ENCODE measurements around the gene CDC42EP1. TPM values are rescaled to one million over a fixed set of nuclear protein-coding genes. Genes with fewer than 3 reads are reported as not detected.

The CDC42EP1 gene
- total and polyA plus RNA-seq, 2 donors (not counting 3 experiments of a cell fraction or from before 2014, with no cell fraction given): 82.2 to 141 TPM

GRCh38 chr22:37604875-37605274 is 44.6 kb downstream of the CDC42EP1 start:
- no peak for DNase-seq (ENCODE audit: low read depth, low spot score)
- TF ChIP-seq EZH2 (IDR thresholded peaks at IDR 0.05; ENCODE audit: borderline replicate concordance, low read depth, low read length, severe bottlenecking) (no peak), GATA2 (IDR thresholded peaks at IDR 0.05; ENCODE audit: insufficient read depth, insufficient read length, low read depth, low read length) (no peak), MAX (IDR thresholded peaks at IDR 0.05; ENCODE audit: insufficient read depth, insufficient read length) (no peak), POLR2A (IDR thresholded peaks at IDR 0.05; ENCODE audit: low read depth, low read length) (no peak), JUN (IDR thresholded peaks at IDR 0.05; ENCODE audit: borderline replicate concordance, insufficient read depth, insufficient read length, low read depth) (no peak), CTCF (IDR thresholded peaks at IDR 0.05; ENCODE audit: extremely low read depth in 1 of 2, insufficient read depth in 1 of 2, low read depth in 1 of 2, low read length in 2 of 2) (no peak), POLR2AphosphoS5 (IDR thresholded peaks at IDR 0.05; ENCODE audit: insufficient read depth, low read depth, low read length) (no peak), FOS (IDR thresholded peaks at IDR 0.05; ENCODE audit: borderline replicate concordance, insufficient read depth, low read length) (no peak), MYC (IDR thresholded peaks at IDR 0.05; ENCODE audit: low read depth, low read length) (no peak)
- CTCF ChIA-PET: interaction anchor here (0.7 to 5.7 kb wide), 6 partner anchors 13 to 245 kb away, joined by 3 to 92 read pairs (median 3); no protein-coding TSS in a partner anchor
- no peaks in the 10 kb centered on the region for H4K20me1 ChIP-seq (replicated peaks; ENCODE audit: control insufficient read depth, extremely low read depth, insufficient read depth, low read length)
- dilution Hi-C loops (cut with MboI; ENCODE audit: extremely low pct_ligation_motif_present, low sequenced_read_pairs) (no loop called here), intact Hi-C loops (cut with micrococcal nuclease) (loop anchor here (5.0 kb wide), 1 partner anchor 142 kb away; no protein-coding TSS in a partner anchor)
- H3K36me3 ChIP-seq (ENCODE audit: control insufficient read depth in 2 of 2, extremely low read depth in 1 of 2, insufficient read depth in 2 of 2, low read length in 2 of 2): no peaks in the 10 kb centered on the region
- H3K27ac ChIP-seq (ENCODE audit: insufficient read depth, low read depth, low read length): no peak overlapping the region
- H3K4me1 ChIP-seq (ENCODE audit: control insufficient read depth, extremely low read depth, insufficient read depth, low read length): peaks cover 14% of the 10 kb centered on the region
- H3K9ac ChIP-seq (replicated peaks; ENCODE audit: extremely low read depth, insufficient read depth, low read length): no peak overlapping the region
- H3K9me1 ChIP-seq (replicated peaks; ENCODE audit: control insufficient read depth, extremely low read depth, insufficient read depth, low read length): no peaks in the 10 kb centered on the region
- H3K27me3 ChIP-seq (ENCODE audit: control insufficient read depth in 2 of 2, insufficient read depth in 2 of 2, low read length in 2 of 2): peaks cover 0 to 13% of the 10 kb centered on the region in 2 experiments
- no peak overlapping the region for H3K4me3 ChIP-seq (replicated peaks in 1 of 3; ENCODE audit: insufficient read depth in 1 of 3, low read depth in 1 of 3, low read length in 3 of 3)
- no peak overlapping the region for H2AFZ ChIP-seq (ENCODE audit: low read depth, low read length)
- BruUV-seq (replicated peaks): no TSS peak
- POLR2A ChIA-PET: no interaction called here
- no peaks in the 10 kb centered on the region for H3K9me3 ChIP-seq (replicated peaks; ENCODE audit: control insufficient read depth, insufficient read depth, low read length)
- no peak overlapping the region for H3K4me2 ChIP-seq (ENCODE audit: insufficient read depth, low read length)
- no peak for FAIRE-seq
- peaks cover 9% of the 10 kb centered on the region for H3K79me2 ChIP-seq (ENCODE audit: control insufficient read depth, insufficient read depth, low read length)

All from endothelial cell of umbilical vein (primary cell).